RWPE2 (cell line): ENCODE results near the gene RNPEP.
A peak's percentile ranks its signal among the peaks of the same experiment; 100 is the strongest.

Experiments
- ATAC-seq: fragments of 200-7000 bp; cut with Tn5 transposase; 3 replicates; pipeline ENCODE4 v1.9.1; 2021; ENCODE audit warnings: low read depth
- DNase-seq: peaks from one replicate; pipeline ENCODE4 v3.0.0-alpha.2; 2020; ENCODE audit warnings: low spot score
- H3K27ac ChIP-seq: fragments of 450-650 bp; 2 replicates; pipeline ENCODE4 v1.5.1; 2017; ENCODE audit warnings: mild to moderate bottlenecking; ENCODE audit not compliant: poor library complexity, severe bottlenecking
- H3K27me3 ChIP-seq: fragments of 250-450 bp; sonication (Bioruptor Pico); 2 replicates; pipeline ENCODE4 v1.5.1; 2021; ENCODE audit warnings: mild to moderate bottlenecking, moderate library complexity; ENCODE audit not compliant: insufficient read depth, poor library complexity, severe bottlenecking
- H3K36me3 ChIP-seq: fragments of 250-450 bp; sonication (Bioruptor Pico); 2 replicates; pipeline ENCODE4 v1.5.1; 2020; ENCODE audit warnings: low read depth, mild to moderate bottlenecking, moderate library complexity
- H3K4me1 ChIP-seq: fragments of 250-450 bp; sonication (Bioruptor Pico); 2 replicates; pipeline ENCODE4 v1.5.1; 2021; ENCODE audit warnings: mild to moderate bottlenecking, moderate library complexity; ENCODE audit not compliant: insufficient read depth, poor library complexity, severe bottlenecking
- H3K4me3 ChIP-seq: fragments of 250-450 bp; sonication (Bioruptor Pico); 2 replicates; pipeline ENCODE4 v1.5.1; 2021; ENCODE audit warnings: mild to moderate bottlenecking, moderate library complexity; ENCODE audit not compliant: severe bottlenecking
- H3K9me3 ChIP-seq: fragments of 250-450 bp; sonication (Bioruptor Pico); 2 replicates; pipeline ENCODE4 v1.5.1; 2021; ENCODE audit warnings: mild to moderate bottlenecking, moderate library complexity; ENCODE audit not compliant: severe bottlenecking
- TF ChIP-seq, protein P1 (sequence below): fragments of 450-650 bp; IDR thresholded peaks from one replicate; pipeline ENCODE4 v1.5.1; 2017; ENCODE audit warnings: mild to moderate bottlenecking, moderate library complexity; ENCODE audit not compliant: poor library complexity, severe bottlenecking

The RNPEP gene

DNA sequence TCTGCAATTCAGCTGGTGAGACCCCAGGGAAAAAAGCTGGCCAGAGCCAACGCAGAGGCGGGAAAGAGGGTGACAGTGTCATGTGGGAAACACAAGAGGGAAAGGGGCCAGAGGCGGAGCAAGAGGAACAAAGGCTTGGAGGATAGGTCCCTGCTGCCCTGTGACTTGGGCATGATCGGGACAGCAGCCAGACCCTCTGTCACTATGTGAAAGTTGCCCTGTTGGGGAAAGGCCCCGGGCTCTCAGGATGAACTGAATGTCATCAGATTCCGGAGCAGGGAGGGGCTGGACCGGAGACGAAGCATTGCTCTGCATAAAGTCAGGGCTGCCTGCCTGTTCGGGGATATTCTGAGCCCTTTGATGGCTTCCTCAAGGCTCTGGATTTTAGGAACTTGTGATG is 22.3 kb downstream of the RNPEP start:
- Histone ChIP-seq H3K27me3 (no peaks in the 10 kb centered on the region), H3K4me1 (peaks cover 25% of the 10 kb centered on the region), H3K9me3 (no peaks in the 10 kb centered on the region), H3K4me3 (no peak overlapping the region), H3K36me3 (peaks cover 61% of the 10 kb centered on the region), H3K27ac (no peak overlapping the region)
- TF ChIP-seq, protein P1, sequence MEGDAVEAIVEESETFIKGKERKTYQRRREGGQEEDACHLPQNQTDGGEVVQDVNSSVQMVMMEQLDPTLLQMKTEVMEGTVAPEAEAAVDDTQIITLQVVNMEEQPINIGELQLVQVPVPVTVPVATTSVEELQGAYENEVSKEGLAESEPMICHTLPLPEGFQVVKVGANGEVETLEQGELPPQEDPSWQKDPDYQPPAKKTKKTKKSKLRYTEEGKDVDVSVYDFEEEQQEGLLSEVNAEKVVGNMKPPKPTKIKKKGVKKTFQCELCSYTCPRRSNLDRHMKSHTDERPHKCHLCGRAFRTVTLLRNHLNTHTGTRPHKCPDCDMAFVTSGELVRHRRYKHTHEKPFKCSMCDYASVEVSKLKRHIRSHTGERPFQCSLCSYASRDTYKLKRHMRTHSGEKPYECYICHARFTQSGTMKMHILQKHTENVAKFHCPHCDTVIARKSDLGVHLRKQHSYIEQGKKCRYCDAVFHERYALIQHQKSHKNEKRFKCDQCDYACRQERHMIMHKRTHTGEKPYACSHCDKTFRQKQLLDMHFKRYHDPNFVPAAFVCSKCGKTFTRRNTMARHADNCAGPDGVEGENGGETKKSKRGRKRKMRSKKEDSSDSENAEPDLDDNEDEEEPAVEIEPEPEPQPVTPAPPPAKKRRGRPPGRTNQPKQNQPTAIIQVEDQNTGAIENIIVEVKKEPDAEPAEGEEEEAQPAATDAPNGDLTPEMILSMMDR, result no peak
- DNase-seq (no peak), ATAC-seq (no peak)

DNA sequence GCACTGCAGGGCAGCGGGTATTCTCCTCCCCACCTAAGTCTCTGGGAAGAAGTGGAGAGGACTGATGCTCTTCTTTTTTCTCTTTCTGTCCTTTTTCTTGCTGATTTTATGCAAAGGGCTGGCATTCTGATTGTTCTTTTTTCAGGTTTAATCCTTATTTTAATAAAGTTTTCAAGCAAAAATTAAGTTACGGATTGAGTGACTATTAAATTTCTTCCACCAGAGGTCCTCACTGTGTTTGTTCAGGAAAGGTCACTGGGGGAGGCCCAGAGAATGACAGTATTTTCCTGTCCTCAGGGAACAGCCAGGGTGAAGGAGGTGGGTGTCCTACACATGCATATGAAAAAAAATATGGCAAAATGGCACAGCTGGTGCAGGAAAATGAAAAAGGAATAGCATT is 23.5 kb downstream of the RNPEP start:
- H3K36me3 ChIP-seq, result peaks cover 48% of the 10 kb centered on the region
- no peak for ATAC-seq
- peak overlapping the region; percentile 68 for H3K27ac ChIP-seq
- peaks cover 37% of the 10 kb centered on the region for H3K4me1 ChIP-seq
- no peak overlapping the region for H3K4me3 ChIP-seq
- DNase-seq, result no peak
- no peaks in the 10 kb centered on the region for H3K9me3 ChIP-seq
- TF ChIP-seq, protein P1, result peak; percentile 57
- no peaks in the 10 kb centered on the region for H3K27me3 ChIP-seq

DNA sequence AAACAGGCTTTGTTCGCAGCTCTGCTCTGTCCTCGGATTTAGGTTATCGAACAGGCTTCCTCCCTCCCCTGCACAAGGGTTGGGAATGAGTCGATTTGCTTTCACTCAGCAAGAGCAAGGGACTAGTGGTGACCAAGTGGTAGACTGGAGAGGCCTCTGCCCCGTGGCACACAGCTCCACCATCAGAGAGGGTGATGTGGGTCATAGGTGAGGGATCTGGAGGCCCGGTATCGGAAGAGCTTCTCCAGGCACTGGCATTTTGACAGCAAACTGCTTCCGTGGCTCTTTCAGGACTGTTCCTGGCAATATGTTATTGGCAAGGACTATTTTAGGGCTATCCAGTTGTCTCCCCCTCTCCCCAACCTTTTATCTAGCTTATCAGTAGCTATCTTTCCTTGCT is 24.9 kb downstream of the RNPEP start:
- Histone ChIP-seq H3K27me3 (no peaks in the 10 kb centered on the region), H3K27ac (peak overlapping the region; percentile 68), H3K4me1 (peaks cover 37% of the 10 kb centered on the region), H3K9me3 (no peaks in the 10 kb centered on the region), H3K36me3 (peaks cover 40% of the 10 kb centered on the region), H3K4me3 (no peak overlapping the region)
- DNase-seq (no peak), ATAC-seq (no peak)
- TF ChIP-seq, protein P1, result no peak

DNA sequence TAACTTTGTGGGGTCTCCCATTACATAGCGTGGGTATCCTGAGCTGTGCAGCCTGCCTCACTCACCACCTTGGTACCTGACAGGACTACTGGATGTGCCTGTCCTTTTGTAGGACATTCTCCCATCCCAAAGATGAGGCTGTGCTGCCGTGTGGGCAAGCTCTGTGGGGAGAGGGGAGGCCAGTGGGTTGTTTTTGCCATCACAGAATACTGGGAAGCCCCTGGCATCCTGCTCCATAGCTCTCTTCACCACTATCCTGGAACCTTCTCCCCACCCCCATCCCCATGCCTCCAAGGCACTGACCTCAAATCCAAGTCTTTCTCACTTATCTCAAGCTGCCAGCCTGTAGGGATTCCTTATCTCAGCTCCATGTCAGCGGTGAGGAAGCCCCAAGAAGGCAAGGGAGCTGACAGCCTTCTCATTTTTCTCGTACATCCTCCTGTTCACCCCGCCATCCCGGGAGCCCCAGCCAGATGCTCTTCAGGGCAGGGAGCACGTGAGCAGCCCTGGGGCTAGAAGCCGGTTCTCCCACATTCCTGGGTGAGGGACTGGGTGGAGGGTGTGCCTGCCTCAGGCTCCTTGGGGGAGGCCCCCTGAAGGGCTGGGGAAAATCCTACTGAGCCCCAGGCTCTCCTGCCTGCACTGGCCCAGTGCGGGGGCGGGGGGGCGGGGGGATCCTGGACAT is 25.5 kb downstream of the RNPEP start:
- no peak overlapping the region for H3K4me3 ChIP-seq
- peak; percentile 94 for DNase-seq
- no peaks in the 10 kb centered on the region for H3K9me3 ChIP-seq
- peaks cover 33% of the 10 kb centered on the region for H3K36me3 ChIP-seq
- peak; percentile 70 for ATAC-seq
- H3K27ac ChIP-seq, result peak overlapping the region; percentile 68
- H3K4me1 ChIP-seq, result peaks cover 37% of the 10 kb centered on the region
- TF ChIP-seq, protein P1, result no peak
- no peaks in the 10 kb centered on the region for H3K27me3 ChIP-seq

DNA sequence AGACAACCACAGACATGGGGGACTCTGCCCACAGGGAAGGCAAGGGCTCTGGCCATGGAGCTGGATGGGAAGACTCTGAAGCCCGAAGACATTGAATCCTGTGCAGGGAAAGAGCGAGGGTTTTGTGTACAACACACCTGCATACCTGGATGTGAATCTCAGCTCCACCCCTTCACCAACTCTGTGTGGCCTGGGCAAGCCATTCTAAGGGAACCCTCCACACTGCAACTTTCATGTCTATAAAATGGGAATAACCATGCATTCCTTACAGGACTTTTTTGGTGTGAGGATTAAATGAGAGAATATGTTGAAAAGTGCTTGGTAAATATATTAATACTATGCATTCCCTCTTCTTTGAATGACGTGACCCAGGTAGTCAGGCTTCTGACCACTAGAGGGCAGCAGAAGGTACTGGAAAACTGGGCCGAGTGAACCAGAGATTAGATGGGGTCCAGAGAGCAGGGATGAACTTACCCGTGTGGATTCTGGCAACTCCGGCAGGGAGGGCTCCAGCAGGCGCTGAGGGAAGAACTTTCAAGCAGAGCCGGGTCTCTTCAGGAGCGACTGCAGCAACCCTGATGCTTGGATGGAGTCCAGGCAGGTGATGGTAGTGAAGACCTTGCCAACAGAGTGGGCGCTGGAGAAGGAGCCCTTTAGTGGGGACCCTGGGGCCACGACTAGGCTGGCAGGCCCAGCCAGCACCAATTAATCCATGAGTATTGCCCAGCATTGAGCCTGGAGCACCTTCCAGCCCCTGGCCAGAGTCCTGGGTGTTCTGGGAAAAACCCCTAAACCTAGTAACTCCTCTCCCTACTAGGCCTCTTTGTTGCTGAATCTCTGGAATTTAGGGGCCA is 27.1 kb downstream of the RNPEP start:
- ATAC-seq (peak; percentile 60), DNase-seq (no peak)
- Histone ChIP-seq H3K27me3 (no peaks in the 10 kb centered on the region), H3K4me3 (no peak overlapping the region), H3K36me3 (peaks cover 17% of the 10 kb centered on the region), H3K9me3 (no peaks in the 10 kb centered on the region), H3K27ac (peak overlapping the region; percentile 68), H3K4me1 (peaks cover 44% of the 10 kb centered on the region)
- TF ChIP-seq, protein P1, result peak; percentile 93
